ENCODE data around the gene VPS36.
"Not testable (repeated sequence)": the region's sequence is repeated elsewhere in the genome, so short reads cannot be mapped to it uniquely, and the experiment has no call there.

The VPS36 gene

DNA sequence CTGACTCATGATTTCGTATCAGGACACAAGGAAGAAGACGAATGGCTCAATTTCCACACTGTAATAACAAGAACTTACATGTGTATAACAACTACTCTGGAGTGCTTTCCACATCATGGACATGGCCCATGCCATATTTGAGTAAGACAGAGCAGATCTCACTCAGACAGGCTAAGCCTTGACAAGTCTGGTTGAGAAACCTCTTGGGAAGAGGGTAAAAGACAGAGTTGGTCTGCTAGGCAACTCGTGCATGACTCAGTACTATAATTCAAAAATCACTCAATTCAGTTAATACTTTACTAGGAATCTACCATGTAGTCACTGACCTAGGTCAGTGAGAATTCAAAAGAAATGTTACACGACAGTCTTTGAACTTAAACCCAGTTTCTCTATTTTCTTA, 38.8 kb downstream of the VPS36 start:
- peaks cover 5% of the 10 kb centered on the region; the same call in 1 of the 2 replicates for H3K36me3 ChIP-seq (ENCODE audit: insufficient read depth, low read length)
- no peak overlapping the region for H3K9ac ChIP-seq (ENCODE audit: low read depth, low read length)
- no peaks in the 10 kb centered on the region for H3K4me1 ChIP-seq (ENCODE audit: insufficient read depth, low read length)
- no peaks in the 10 kb centered on the region for H3K9me3 ChIP-seq (ENCODE audit: control insufficient read depth, insufficient read depth, low read length)

DNA sequence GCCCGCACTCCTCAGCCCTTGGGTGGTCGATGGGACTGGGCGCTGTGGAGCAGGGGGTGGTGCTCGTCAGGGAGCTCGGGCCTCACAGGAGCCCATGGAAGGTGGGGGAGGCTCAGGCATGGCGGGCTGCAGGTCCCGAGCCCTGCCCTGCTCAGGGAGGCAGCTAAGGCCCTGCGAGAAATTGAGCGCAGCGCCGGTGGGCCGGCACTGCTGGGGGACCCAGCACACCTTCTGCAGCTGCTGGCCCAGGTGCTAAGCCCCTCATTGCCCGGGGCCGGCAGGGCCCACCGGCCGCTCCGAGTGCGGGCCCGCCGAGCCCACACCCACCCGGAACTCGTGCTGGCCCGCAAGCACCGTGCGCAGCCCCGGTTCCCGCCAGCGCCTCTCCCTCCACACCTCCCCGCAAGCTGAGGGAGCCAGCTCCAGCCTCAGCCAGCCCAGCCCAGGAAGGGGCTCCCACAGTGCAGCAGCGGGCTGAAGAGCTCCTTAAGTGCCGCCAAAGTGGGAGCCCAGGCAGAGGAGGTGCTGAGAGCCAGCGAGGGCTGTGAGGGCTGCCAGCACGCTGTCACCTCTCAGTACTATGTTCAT, 42.3 kb downstream of the VPS36 start:
- H3K36me3 ChIP-seq (ENCODE audit: insufficient read depth, low read length); H3K9me3 ChIP-seq (ENCODE audit: control insufficient read depth, insufficient read depth, low read length); H3K9ac ChIP-seq (ENCODE audit: low read depth, low read length); H3K4me1 ChIP-seq (ENCODE audit: insufficient read depth, low read length): not testable (repeated sequence)

DNA sequence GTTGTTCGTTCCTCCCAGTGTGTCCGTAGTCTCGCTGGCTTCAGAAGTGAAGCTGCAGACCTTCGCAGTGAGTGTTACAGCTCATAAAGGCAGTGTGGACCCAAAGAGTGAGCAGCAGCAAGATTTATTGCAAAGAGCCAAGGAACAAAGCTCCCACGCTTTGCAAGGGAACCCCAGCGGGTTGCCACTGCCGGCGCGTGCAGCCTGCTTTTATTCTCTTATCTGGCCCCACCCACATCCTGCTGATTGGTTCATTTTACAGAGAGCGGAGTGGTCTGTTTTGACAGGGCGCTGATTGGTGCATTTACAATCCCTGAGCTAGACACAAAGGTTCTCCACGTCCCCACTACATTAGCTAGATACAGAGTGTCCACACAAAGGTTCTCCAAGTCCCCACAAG, 43.0 kb downstream of the VPS36 start:
- H3K9me3 ChIP-seq (ENCODE audit: control insufficient read depth, insufficient read depth, low read length); H3K36me3 ChIP-seq (ENCODE audit: insufficient read depth, low read length); H3K9ac ChIP-seq (ENCODE audit: low read depth, low read length); H3K4me1 ChIP-seq (ENCODE audit: insufficient read depth, low read length): not testable (repeated sequence)

DNA sequence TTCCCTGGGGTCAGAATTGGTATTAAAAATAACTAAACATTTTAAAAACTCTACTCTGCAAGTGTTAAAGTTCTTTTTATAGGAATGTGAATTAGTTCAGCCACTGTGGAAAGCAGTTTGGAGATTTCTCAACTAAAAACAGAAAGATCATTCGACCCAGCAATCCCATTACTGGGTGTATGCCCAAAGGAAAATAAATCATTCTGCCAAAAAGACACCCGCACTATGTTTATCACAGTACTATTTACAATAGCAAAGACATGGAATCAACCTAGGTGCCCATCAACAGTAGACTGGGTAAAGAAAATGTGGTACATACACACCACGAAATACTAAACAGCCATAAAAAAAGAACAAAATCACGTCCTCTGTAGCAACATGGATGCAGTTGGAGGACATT, 43.8 kb downstream of the VPS36 start:
- Histone ChIP-seq H3K4me1 (ENCODE audit: insufficient read depth, low read length) (no peaks in the 10 kb centered on the region; the same call in 1 of the 2 replicates), H3K9me3 (ENCODE audit: control insufficient read depth, insufficient read depth, low read length) (no peaks in the 10 kb centered on the region), H3K9ac (ENCODE audit: low read depth, low read length) (no peak overlapping the region), H3K36me3 (ENCODE audit: insufficient read depth, low read length) (no peaks in the 10 kb centered on the region)

DNA sequence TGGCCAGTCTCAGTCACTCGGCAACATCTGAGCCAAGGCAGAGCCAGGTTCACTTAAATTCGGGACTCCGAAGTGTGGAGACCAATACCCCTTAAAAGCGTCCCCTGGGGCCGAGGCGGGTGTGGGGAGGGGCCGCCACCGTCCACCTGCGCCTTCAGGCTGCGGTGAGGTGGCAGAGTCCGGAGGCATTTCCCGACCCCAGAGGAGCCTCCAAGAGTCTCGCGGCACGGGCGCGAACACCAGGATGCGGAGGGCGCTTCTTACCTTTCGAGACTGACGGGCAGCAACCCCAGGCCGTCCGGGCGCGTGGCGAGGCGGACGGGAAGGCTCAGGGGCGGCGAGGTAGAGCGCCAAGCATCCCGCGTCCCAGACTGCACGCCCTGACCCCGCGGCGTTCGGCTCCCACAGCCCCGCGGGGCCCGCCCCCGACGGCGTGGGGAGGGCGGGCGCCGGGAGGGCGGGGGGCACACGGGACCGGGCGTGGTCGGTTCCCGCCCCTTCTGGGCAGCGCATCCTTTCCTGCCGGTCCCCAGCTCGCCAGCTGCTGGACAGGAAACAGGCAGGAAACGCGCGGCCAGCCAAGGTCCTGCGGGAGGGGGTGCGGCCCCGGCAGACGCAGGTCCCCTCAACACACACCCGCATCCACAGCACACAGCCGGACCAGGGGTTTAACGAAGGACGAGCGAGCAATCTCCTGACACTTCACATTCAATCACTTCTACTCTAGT, 44.5 kb downstream of the VPS36 start, which contains the start of gene THSD1:
THSD1 (minus strand) TSS at position 406 of the 728 bp plus-strand sequence. CDS start 3,572 bp downstream, outside the sequence.
- H3K9me3 ChIP-seq (ENCODE audit: control insufficient read depth, insufficient read depth, low read length), result no peaks in the 10 kb centered on the region
- no peaks in the 10 kb centered on the region; the same call in 1 of the 2 replicates for H3K4me1 ChIP-seq (ENCODE audit: insufficient read depth, low read length)
- H3K36me3 ChIP-seq (ENCODE audit: insufficient read depth, low read length), result no peaks in the 10 kb centered on the region
- peak within 1 kb of the TSS; percentile 48; the same call in 1 of the 2 replicates for H3K9ac ChIP-seq (ENCODE audit: low read depth, low read length)

DNA sequence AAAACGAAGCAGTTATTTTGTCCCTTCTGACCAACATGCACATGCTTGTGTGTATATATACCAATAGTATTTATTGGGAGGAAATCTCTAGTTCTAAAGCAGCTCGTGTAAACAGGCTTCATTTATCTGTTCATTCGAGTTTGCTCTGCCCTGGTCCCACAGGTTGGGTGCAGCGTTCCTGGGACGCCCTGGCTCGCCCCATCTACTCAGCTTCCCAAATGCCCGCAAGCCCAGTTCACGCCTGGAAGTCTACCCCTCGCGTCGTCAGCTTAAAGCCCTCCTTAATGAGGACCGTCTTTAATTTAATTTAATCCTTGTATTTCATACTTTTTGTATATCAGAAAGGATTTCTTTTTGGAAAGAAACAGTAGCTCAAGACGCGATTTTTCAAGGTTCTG, 45.1 kb downstream of the VPS36 start:
- H3K9me3 ChIP-seq (ENCODE audit: control insufficient read depth, insufficient read depth, low read length), result no peaks in the 10 kb centered on the region
- H3K4me1 ChIP-seq (ENCODE audit: insufficient read depth, low read length), result no peaks in the 10 kb centered on the region; the same call in 1 of the 2 replicates
- no peaks in the 10 kb centered on the region for H3K36me3 ChIP-seq (ENCODE audit: insufficient read depth, low read length)
- peak overlapping the region; percentile 48; the same call in 1 of the 2 replicates for H3K9ac ChIP-seq (ENCODE audit: low read depth, low read length)

DNA sequence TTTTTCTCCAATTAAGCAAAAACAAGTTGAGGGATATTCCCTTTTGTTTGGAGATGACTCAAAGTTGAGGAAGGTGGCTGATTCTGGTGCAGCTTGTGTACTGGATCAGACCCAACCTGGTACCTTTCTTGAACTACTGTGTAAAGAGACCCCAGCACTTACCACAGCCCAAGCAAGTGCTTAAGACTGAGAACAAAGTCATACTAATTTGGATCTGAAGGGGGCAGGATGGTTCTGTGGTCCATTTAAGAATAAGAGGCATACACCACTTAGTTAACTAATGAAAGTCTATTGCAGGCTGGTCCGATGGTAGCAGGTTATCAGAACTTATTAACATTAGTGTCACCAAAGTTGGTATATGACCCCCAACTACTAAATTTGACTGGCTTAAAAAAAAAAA, 50.7 kb downstream of the VPS36 start:
- H3K9me3 ChIP-seq (ENCODE audit: control insufficient read depth, insufficient read depth, low read length), result no peaks in the 10 kb centered on the region
- H3K36me3 ChIP-seq (ENCODE audit: insufficient read depth, low read length), result no peaks in the 10 kb centered on the region
- H3K4me1 ChIP-seq (ENCODE audit: insufficient read depth, low read length), result no peaks in the 10 kb centered on the region; the same call in 1 of the 2 replicates
- H3K9ac ChIP-seq (ENCODE audit: low read depth, low read length), result no peak overlapping the region

DNA sequence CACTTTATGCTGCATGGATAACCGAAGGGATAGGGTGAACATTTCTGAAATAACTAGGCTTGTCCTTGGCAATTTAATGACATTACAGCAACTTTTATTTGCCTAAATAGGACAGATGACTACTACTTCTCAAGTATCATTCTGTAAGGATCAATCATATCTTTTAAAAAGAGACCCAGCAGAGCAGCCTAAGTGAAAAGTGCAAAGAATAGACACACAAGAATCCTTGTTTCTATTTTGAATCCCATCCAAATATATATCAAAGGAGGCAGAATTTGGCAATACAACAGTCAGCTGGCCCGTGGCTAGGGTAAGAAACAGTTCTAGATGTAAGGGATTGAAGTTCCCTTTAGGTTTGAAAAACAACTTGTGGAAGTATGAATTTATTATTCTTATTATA, 51.4 kb downstream of the VPS36 start:
- no peaks in the 10 kb centered on the region for H3K9me3 ChIP-seq (ENCODE audit: control insufficient read depth, insufficient read depth, low read length)
- H3K9ac ChIP-seq (ENCODE audit: low read depth, low read length), result no peak overlapping the region
- no peaks in the 10 kb centered on the region for H3K4me1 ChIP-seq (ENCODE audit: insufficient read depth, low read length)
- no peaks in the 10 kb centered on the region for H3K36me3 ChIP-seq (ENCODE audit: insufficient read depth, low read length)

DNA sequence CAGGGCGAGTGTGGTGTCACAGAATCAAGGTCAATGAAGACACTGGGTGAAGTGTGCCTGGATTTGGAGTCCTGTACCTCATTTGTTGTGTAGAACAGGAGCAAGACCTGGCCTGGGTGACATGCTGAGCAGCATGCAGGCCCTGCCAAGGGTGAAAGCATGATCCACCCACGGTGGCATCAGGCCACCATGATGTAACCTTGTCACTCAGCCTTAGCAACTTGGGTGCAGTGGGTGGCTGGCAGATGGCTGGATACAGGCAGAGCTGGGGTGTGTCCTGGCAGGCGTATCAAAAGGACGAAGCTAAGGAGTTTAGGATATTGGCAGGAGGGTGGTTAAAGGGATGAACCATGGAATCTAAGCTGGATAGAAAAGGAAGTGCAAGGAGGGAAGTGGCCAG, 54.7 kb downstream of the VPS36 start:
- no peaks in the 10 kb centered on the region for H3K36me3 ChIP-seq (ENCODE audit: insufficient read depth, low read length)
- no peaks in the 10 kb centered on the region for H3K9me3 ChIP-seq (ENCODE audit: control insufficient read depth, insufficient read depth, low read length)
- no peak overlapping the region for H3K9ac ChIP-seq (ENCODE audit: low read depth, low read length)
- no peaks in the 10 kb centered on the region for H3K4me1 ChIP-seq (ENCODE audit: insufficient read depth, low read length)

DNA sequence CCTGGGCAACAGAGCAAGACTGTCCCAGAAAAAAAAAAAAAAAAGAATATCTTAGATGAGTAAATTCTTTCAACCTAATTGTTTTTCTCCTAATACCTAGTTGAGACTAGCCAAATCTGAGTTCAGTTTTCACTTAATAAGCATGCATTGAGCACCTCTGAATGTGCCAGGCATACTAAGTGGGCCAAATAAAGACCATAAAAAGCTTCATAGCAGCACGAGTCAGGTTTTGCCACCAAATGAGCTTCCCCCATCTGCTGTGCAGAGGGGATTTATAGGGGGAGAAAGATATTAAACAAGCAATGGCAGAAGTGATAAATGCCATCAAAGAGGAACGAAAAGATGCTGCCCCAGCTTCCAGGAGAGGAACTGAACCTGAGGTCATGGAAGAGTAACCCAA, 55.8 kb downstream of the VPS36 start:
- Histone ChIP-seq H3K9ac (ENCODE audit: low read depth, low read length) (no peak overlapping the region), H3K36me3 (ENCODE audit: insufficient read depth, low read length) (no peaks in the 10 kb centered on the region), H3K9me3 (ENCODE audit: control insufficient read depth, insufficient read depth, low read length) (no peaks in the 10 kb centered on the region), H3K4me1 (ENCODE audit: insufficient read depth, low read length) (no peaks in the 10 kb centered on the region)

DNA sequence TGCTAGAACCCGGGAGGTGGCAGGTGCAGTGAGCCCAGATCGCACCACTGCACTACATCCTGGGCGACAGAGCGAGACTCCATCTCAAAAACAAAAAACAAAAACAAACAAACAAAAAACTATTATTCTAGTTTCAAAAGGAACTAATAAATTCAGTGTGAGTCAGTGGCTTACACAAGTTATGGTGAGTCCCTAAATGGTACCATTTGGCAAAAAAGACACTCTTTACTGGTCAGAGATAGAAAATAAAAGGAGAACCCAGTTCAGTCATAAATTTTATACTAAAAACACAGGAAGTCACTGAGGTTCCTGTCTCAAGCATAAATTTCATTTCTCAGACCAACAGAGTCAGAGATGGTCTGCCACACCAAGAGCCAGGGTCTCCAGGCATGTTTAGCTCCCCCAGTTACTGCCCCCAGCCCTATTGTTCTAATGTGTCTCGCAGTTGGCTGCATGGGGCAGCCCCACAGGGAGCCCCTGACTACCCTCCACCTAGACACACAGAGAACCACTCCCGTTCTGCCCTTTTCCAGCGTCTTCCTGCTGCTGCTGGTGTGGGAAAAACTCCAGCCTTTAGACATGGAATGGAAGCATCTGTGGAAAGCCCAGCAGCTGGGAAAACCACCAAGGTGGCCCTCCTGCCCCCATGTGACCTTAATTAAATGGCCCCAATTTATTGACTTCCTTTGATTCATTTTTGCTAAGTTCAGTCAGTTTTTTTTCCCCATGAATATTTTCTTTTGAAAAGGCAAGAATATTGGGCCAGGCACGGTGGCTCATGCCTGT, 56.7 kb downstream of the VPS36 start:
- Histone ChIP-seq H3K9me3 (ENCODE audit: control insufficient read depth, insufficient read depth, low read length) (no peaks in the 10 kb centered on the region), H3K36me3 (ENCODE audit: insufficient read depth, low read length) (no peaks in the 10 kb centered on the region), H3K4me1 (ENCODE audit: insufficient read depth, low read length) (no peaks in the 10 kb centered on the region), H3K9ac (ENCODE audit: low read depth, low read length) (no peak overlapping the region)

DNA sequence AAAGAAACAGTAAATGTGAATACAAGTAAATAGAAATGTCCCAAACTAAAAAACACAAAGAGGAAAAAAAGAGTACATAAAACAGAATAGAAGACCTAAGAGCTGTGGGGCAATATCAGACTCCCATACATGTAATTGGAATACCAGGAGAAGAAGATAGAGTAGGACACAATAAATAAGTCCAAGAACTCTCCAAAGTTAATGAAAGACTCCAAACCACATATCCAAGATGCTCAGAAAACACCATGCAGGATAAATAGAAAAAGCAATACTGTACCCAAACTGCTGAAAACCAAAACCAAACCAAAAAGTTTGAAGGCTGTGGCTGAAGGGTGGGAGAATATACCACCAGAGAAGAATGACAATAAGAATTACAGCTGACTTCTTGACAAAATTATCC, 62.7 kb downstream of the VPS36 start:
- Histone ChIP-seq H3K9me3 (ENCODE audit: control insufficient read depth, insufficient read depth, low read length) (no peaks in the 10 kb centered on the region; the same call in 1 of the 2 replicates), H3K4me1 (ENCODE audit: insufficient read depth, low read length) (no peaks in the 10 kb centered on the region), H3K36me3 (ENCODE audit: insufficient read depth, low read length) (no peaks in the 10 kb centered on the region), H3K9ac (ENCODE audit: low read depth, low read length) (no peak overlapping the region)

DNA sequence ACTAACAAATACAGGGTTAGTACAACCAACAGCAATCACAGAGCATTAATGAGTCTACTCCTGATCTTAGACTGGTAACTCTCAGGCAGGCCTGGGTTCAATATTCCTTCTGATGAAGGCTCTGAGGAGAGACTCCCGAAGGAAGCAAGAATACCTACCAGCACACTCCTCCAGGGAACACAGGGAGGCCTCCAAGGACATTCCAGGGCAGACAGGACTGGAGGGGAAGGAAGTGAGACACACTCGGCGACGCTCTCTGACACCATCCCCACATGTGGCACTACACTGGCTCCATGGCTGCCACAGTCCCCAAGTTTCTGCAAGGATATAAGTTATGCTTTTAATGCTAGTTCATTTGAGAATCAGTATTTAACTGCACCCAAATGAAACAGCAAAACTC, 64.6 kb downstream of the VPS36 start:
- no peak overlapping the region for H3K9ac ChIP-seq (ENCODE audit: low read depth, low read length)
- H3K9me3 ChIP-seq (ENCODE audit: control insufficient read depth, insufficient read depth, low read length), result no peaks in the 10 kb centered on the region; the same call in 1 of the 2 replicates
- H3K4me1 ChIP-seq (ENCODE audit: insufficient read depth, low read length), result no peaks in the 10 kb centered on the region
- H3K36me3 ChIP-seq (ENCODE audit: insufficient read depth, low read length), result no peaks in the 10 kb centered on the region

DNA sequence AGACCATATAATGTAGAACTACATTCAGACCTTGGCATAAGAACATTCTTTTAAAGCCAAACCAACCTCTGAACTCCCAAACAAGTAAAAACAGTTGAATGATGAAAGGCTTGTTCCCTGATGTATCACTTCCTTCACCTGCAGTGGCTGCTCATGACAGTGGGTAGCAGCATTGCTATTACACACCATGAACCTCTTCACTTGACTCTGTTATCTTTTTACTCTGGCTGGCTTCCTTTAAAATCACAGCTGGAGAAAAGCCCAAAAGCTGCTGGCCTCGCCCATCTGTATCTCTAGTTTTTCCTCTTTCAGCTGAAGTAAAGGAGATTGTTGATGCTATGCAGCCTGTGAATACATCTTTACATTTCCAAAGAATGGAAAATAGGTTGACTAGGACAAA, 67.1 kb downstream of the VPS36 start:
- H3K4me1 ChIP-seq (ENCODE audit: insufficient read depth, low read length), result no peaks in the 10 kb centered on the region
- no peak overlapping the region for H3K9ac ChIP-seq (ENCODE audit: low read depth, low read length)
- no peaks in the 10 kb centered on the region; the same call in 1 of the 2 replicates for H3K9me3 ChIP-seq (ENCODE audit: control insufficient read depth, insufficient read depth, low read length)
- no peaks in the 10 kb centered on the region for H3K36me3 ChIP-seq (ENCODE audit: insufficient read depth, low read length)
